Breast epithelium (tissue), 4 donors: ENCODE data around the gene MRPS17. TPM values are rescaled to one million over a fixed set of nuclear protein-coding genes. Genes with fewer than 3 reads are reported as not detected.
A peak's percentile ranks its signal among the peaks of the same experiment; 100 is the strongest.

Experiments used
- DNase-seq, 2 donors: peaks; one replicate each; pipeline ENCODE4 v3.0.0-alpha.2; 2019; ENCODE audit warnings: low spot score in 2 of 2
- H3K27ac ChIP-seq, 2 donors: fragments of 200-600 bp; sonication (generic) in 1 of 2; one replicate each; pipeline ENCODE4 v1.5.1; 2016 to 2019; ENCODE audit warnings: mild to moderate bottlenecking in 1 of 2
- H3K27me3 ChIP-seq, 2 donors: fragments of 200-600 bp; sonication (generic) in 1 of 2; one replicate each; pipeline versions ENCODE4 v1.5.1 to v1.6.0; 2017 to 2019; ENCODE audit warnings: control low read depth in 1 of 2, mild to moderate bottlenecking in 1 of 2
- H3K36me3 ChIP-seq: fragments of 200-600 bp; one replicate; pipeline ENCODE4 v1.5.1; 2019
- H3K4me1 ChIP-seq, 2 donors: fragments of 200-600 bp; sonication (generic); one replicate each; pipeline ENCODE4 v1.5.1; 2016 to 2019; ENCODE audit warnings: control low read depth in 1 of 2
- H3K4me3 ChIP-seq, 3 donors: fragments of 200-600 bp; sonication (generic); 1 replicate in 2 of 3; 2 replicates in 1 of 3; pipeline ENCODE4 v1.5.1; 2016 to 2019; ENCODE audit warnings: mild to moderate bottlenecking in 3 of 3, moderate library complexity in 2 of 3
- H3K9me3 ChIP-seq, 2 donors: fragments of 200-600 bp; sonication (generic) in 1 of 2; one replicate each; pipeline ENCODE4 v1.5.1; 2016 to 2019; ENCODE audit warnings: control low read depth in 1 of 2
- CTCF ChIP-seq, 3 donors: fragments of 450-650 bp; IDR thresholded peaks; one replicate each; pipeline ENCODE4 v1.5.1; 2016 to 2017; ENCODE audit warnings: antibody characterized with exemption in 3 of 3, mild to moderate bottlenecking in 3 of 3, moderate library complexity in 3 of 3
- POLR2A ChIP-seq: fragments of 450-650 bp; IDR thresholded peaks from one replicate; pipeline ENCODE4 v1.6.1; 2016; ENCODE audit warnings: antibody characterized with exemption, mild to moderate bottlenecking, moderate library complexity
- POLR2AphosphoS5 ChIP-seq, 3 donors: sonication (generic); formaldehyde crosslinking; IDR thresholded peaks; one replicate each; pipeline ENCODE4 v1.6.1; 2017; ENCODE audit warnings: antibody characterized with exemption in 3 of 3
- intact Hi-C: fragments of 100-400 bp; cut with DNase I; formaldehyde crosslinking; loops from one replicate; pipeline ENCODE4 v1.15.1; 2023; ENCODE audit warnings: low total_unique reads
- total RNA-seq, 3 donors: library from RNA; depleted of rRNA; stranded (reverse); fragments of >200 nt; gene quantifications; one replicate each; pipeline ENCODE4 v1.1.0, GENCODE V29; 2016

MRPS17 gene
- total RNA-seq: 10 to 100 TPM in 1 of 3 donors, 1 to 10 TPM in 2; 6.9 to 10.4 (median 9.2) TPM

- peak; percentile 91 to 92 for DNase-seq
- Histone ChIP-seq H3K36me3 (no peaks in the 10 kb centered on the region), H3K9me3 (no peaks in the 10 kb centered on the region), H3K4me3 (peak within 1 kb of the TSS; percentile 88 to 91 (median 89)), H3K27me3 (no peaks in the 10 kb centered on the region), H3K27ac (peak within 1 kb of the TSS; percentile 89 to 92), H3K4me1 (no peaks in the 10 kb centered on the region)
- intact Hi-C loops: no loop called here
- peak in 1 of 3 donors; percentile 13 for TF ChIP-seq CTCF (IDR thresholded peaks at IDR 0.05)
- peak; percentile 77 to 95 (median 89) for TF ChIP-seq POLR2AphosphoS5 (IDR thresholded peaks at IDR 0.05)
- TF ChIP-seq POLR2A: peak; percentile 67
Observed at GRCh38 chr7:55951637-55952351, at the start of gene MRPS17. Gene MRPS17 (plus strand): TSS chr7:55951877. CDS start chr7:55953196, 1,319 bp downstream.

GRCh38 chr7:55903985-55904759 is 47.5 kb upstream of the MRPS17 start:
- no peaks in the 10 kb centered on the region for H3K4me1 ChIP-seq
- no peaks in the 10 kb centered on the region for H3K36me3 ChIP-seq
- H3K4me3 ChIP-seq: no peak overlapping the region
- no peak overlapping the region for H3K27ac ChIP-seq
- no peaks in the 10 kb centered on the region for H3K27me3 ChIP-seq
- TF ChIP-seq POLR2A: no peak
- TF ChIP-seq CTCF (IDR thresholded peaks at IDR 0.05): no peak
- TF ChIP-seq POLR2AphosphoS5 (IDR thresholded peaks at IDR 0.05): no peak
- DNase-seq: no peak
- no peaks in the 10 kb centered on the region for H3K9me3 ChIP-seq
- intact Hi-C loops: no loop called here

GRCh38 chr7:55912748-55913158 is 38.9 kb upstream of the MRPS17 start:
- H3K4me3 ChIP-seq: no peak overlapping the region
- H3K9me3 ChIP-seq: no peaks in the 10 kb centered on the region
- H3K4me1 ChIP-seq: no peaks in the 10 kb centered on the region
- no peak for TF ChIP-seq CTCF (IDR thresholded peaks at IDR 0.05)
- no peak for DNase-seq
- no peaks in the 10 kb centered on the region for H3K27me3 ChIP-seq
- H3K36me3 ChIP-seq: no peaks in the 10 kb centered on the region
- intact Hi-C loops: no loop called here
- H3K27ac ChIP-seq: no peak overlapping the region

- H3K9me3 ChIP-seq: no peaks in the 10 kb centered on the region
- H3K27ac ChIP-seq: no peak overlapping the region
- H3K4me3 ChIP-seq: no peak overlapping the region
- H3K27me3 ChIP-seq: no peaks in the 10 kb centered on the region
- H3K4me1 ChIP-seq: no peaks in the 10 kb centered on the region
- TF ChIP-seq CTCF (IDR thresholded peaks at IDR 0.05) (no peak), POLR2A (no peak), POLR2AphosphoS5 (IDR thresholded peaks at IDR 0.05) (no peak)
- H3K36me3 ChIP-seq: no peaks in the 10 kb centered on the region
- intact Hi-C loops: no loop called here
- no peak for DNase-seq
Observed at GRCh38 chr7:55917771-55918170, 33.9 kb upstream of the MRPS17 start.
